Nucleus accumbens (tissue), 56 donors: ENCODE measurements around the gene PDE1C.

Experiments
- DNase-seq, 56 donors: peaks; one replicate each; lab custom pipeline; 2025; lab: John Stamatoyannopoulos, UW

PDE1C gene

GRCh38 chr7:32070406-32071360, at the start of gene PDE1C:
Gene PDE1C (minus strand): TSS chr7:32070407.
- DNase-seq: peak in 45 of 56 donors; percentile 22 to 77 (median 52)

- no peak for DNase-seq
Measured at GRCh38 chr7:32119790-32120196, 49.6 kb upstream of the PDE1C start.

- DNase-seq: no peak
Measured at GRCh38 chr7:32117837-32118236, 47.6 kb upstream of the PDE1C start.

- no peak for DNase-seq
Measured at GRCh38 chr7:32116436-32116835, 46.2 kb upstream of the PDE1C start.

- no peak for DNase-seq
Measured at GRCh38 chr7:32115831-32116230, 45.6 kb upstream of the PDE1C start.

- DNase-seq: no peak
Measured at GRCh38 chr7:32108651-32109050, 38.4 kb upstream of the PDE1C start.

GRCh38 chr7:32104766-32105165, 34.6 kb upstream of the PDE1C start:
- no peak for DNase-seq

GRCh38 chr7:32103361-32103760, 33.2 kb upstream of the PDE1C start:
- DNase-seq: no peak

- DNase-seq: no peak
Measured at GRCh38 chr7:32102432-32102873, 32.2 kb upstream of the PDE1C start.

GRCh38 chr7:32100407-32100907, 30.2 kb upstream of the PDE1C start:
- DNase-seq: no peak

GRCh38 chr7:32094516-32094915, 24.3 kb upstream of the PDE1C start:
- no peak for DNase-seq

- no peak for DNase-seq
Measured at GRCh38 chr7:32093415-32094408, 23.5 kb upstream of the PDE1C start.

GRCh38 chr7:32092346-32092745, 22.1 kb upstream of the PDE1C start:
- DNase-seq: no peak

GRCh38 chr7:32091608-32092210, 21.5 kb upstream of the PDE1C start:
- no peak for DNase-seq

- DNase-seq: no peak
Measured at GRCh38 chr7:32089678-32090077, 19.5 kb upstream of the PDE1C start.

- DNase-seq: no peak
Measured at GRCh38 chr7:32089256-32089655, 19.0 kb upstream of the PDE1C start.

GRCh38 chr7:32088451-32088881, 18.3 kb upstream of the PDE1C start:
- DNase-seq: no peak

- DNase-seq: no peak
Measured at GRCh38 chr7:32079510-32079909, 9.3 kb upstream of the PDE1C start.

GRCh38 chr7:32078824-32079223, 8.6 kb upstream of the PDE1C start:
- no peak for DNase-seq

- no peak for DNase-seq
Measured at GRCh38 chr7:32077806-32078205, 7.6 kb upstream of the PDE1C start.
